WTC11 (cell line): Measurements from ENCODE around the gene SIAH3. TPM values are rescaled to one million over a fixed set of nuclear protein-coding genes. Genes with fewer than 3 reads are reported as not detected.

Experiments
- CREM ChIP-seq: sonication (generic); formaldehyde crosslinking; IDR thresholded peaks from 2 replicates; pipeline ENCODE4 v1.8.1; 2022; ENCODE audit warnings: mild to moderate bottlenecking, missing genetic modification reagents, moderate library complexity
- CTCF ChIP-seq: fragments of 200-600 bp; IDR thresholded peaks from 2 replicates; pipeline ENCODE4 v1.8.0; 2022; ENCODE audit warnings: antibody characterized with exemption
- ELF4 ChIP-seq: sonication (generic); formaldehyde crosslinking; IDR thresholded peaks from 2 replicates; pipeline ENCODE4 v1.8.1; 2022; ENCODE audit warnings: low read depth, mild to moderate bottlenecking, moderate library complexity, missing genetic modification reagents
- ETV6 ChIP-seq: sonication (generic); formaldehyde crosslinking; IDR thresholded peaks from 2 replicates; pipeline ENCODE4 v1.8.1; 2022; ENCODE audit warnings: mild to moderate bottlenecking, missing genetic modification reagents
- FOXP1 ChIP-seq: sonication (generic); formaldehyde crosslinking; IDR thresholded peaks from 2 replicates; pipeline ENCODE4 v1.8.0; 2022; ENCODE audit warnings: missing genetic modification reagents, mild to moderate bottlenecking, moderate library complexity, borderline replicate concordance
- FOXP4 ChIP-seq: sonication (generic); formaldehyde crosslinking; IDR thresholded peaks from 2 replicates; pipeline ENCODE4 v1.8.0; 2022; ENCODE audit warnings: mild to moderate bottlenecking, missing genetic modification reagents
- GTF2I ChIP-seq: fragments of 250-450 bp; sonication (Bioruptor Pico); conservative IDR thresholded peaks from 2 replicates; pipeline ENCODE4 v1.4.0; 2021; ENCODE audit warnings: mild to moderate bottlenecking
- KAT7 ChIP-seq: sonication (generic); formaldehyde crosslinking; IDR thresholded peaks from 2 replicates; pipeline ENCODE4 v1.8.1; 2023; ENCODE audit warnings: missing genetic modification reagents, mild to moderate bottlenecking, borderline replicate concordance
- MAX ChIP-seq: sonication (generic); formaldehyde crosslinking; IDR thresholded peaks from 2 replicates; pipeline ENCODE4 v1.8.0; 2022; ENCODE audit warnings: mild to moderate bottlenecking, missing genetic modification reagents
- MLX ChIP-seq: sonication (generic); formaldehyde crosslinking; IDR thresholded peaks from 2 replicates; pipeline ENCODE4 v1.8.1; 2023; ENCODE audit warnings: mild to moderate bottlenecking, missing genetic modification reagents, moderate library complexity
- RORB ChIP-seq: fragments of 250-450 bp; sonication (Bioruptor Pico); IDR thresholded peaks from 2 replicates; pipeline ENCODE4 v1.9.0; 2021; ENCODE audit warnings: mild to moderate bottlenecking
- SMAD3 ChIP-seq: sonication (generic); formaldehyde crosslinking; IDR thresholded peaks from 2 replicates; pipeline ENCODE4 v1.8.0; 2022; ENCODE audit warnings: missing genetic modification reagents, mild to moderate bottlenecking, borderline replicate concordance
- USF1 ChIP-seq: sonication (generic); formaldehyde crosslinking; IDR thresholded peaks from 2 replicates; pipeline ENCODE4 v1.8.0; 2022; ENCODE audit warnings: mild to moderate bottlenecking, missing genetic modification reagents
- ZMAT4 ChIP-seq: fragments of 250-450 bp; sonication (Bioruptor Pico); IDR thresholded peaks from 2 replicates; pipeline ENCODE4 v1.9.0; 2021; ENCODE audit warnings: mild to moderate bottlenecking
- ZNF263 ChIP-seq: sonication (generic); formaldehyde crosslinking; IDR thresholded peaks from 2 replicates; pipeline ENCODE4 v1.8.1; 2022; ENCODE audit warnings: low read depth, mild to moderate bottlenecking, moderate library complexity, missing genetic modification reagents
- ZNF532 ChIP-seq: fragments of 250-450 bp; sonication (Bioruptor Pico); IDR thresholded peaks from 2 replicates; pipeline ENCODE4 v1.9.0; 2021; ENCODE audit warnings: mild to moderate bottlenecking, borderline replicate concordance
- ZNF671 ChIP-seq: fragments of 250-450 bp; sonication (Bioruptor Pico); IDR thresholded peaks from 2 replicates; pipeline ENCODE4 v1.8.0; 2021; ENCODE audit warnings: mild to moderate bottlenecking
- total RNA-seq: library from RNA; stranded (reverse); gene quantifications from 3 replicates; pipeline ENCODE4 v1.2.3, GENCODE V29; 2021

The SIAH3 gene
- total RNA-seq, 1 experiment from 2014 or later: 0.31 TPM

- TF ChIP-seq USF1 (no peak), ZMAT4 (CRISPR knock-in tag) (peak; percentile 68; the same call in 1 of the 2 replicates), ELF4 (CRISPR knock-in tag) (no peak), GTF2I (CRISPR knock-in tag) (no peak), KAT7 (no peak), RORB (CRISPR knock-in tag) (no peak), MLX (CRISPR knock-in tag) (no peak), MAX (CRISPR knock-in tag) (no peak), FOXP4 (CRISPR knock-in tag) (peak; percentile 85; the same call in 1 of the 2 replicates), SMAD3 (CRISPR knock-in tag) (no peak), CTCF (no peak), ZNF532 (CRISPR knock-in tag) (no peak), ZNF671 (no peak), ETV6 (CRISPR knock-in tag) (0 out of 2 replicates have a peak, but pooled peaks have one; percentile 21), FOXP1 (CRISPR knock-in tag) (no peak), CREM (CRISPR knock-in tag) (no peak), ZNF263 (CRISPR knock-in tag) (no peak)
These were observed 82.7 kb downstream of the SIAH3 start (continued) for GRCh38 chr13:45768656-45769479.
